Fibroblast of villous mesenchyme (primary cell): ENCODE measurements around the gene RAPGEF6. TPM values are rescaled to one million over a fixed set of nuclear protein-coding genes. Genes with fewer than 3 reads are reported as not detected.
A peak's percentile ranks its signal among the peaks of the same experiment; 100 is the strongest.

Source experiments
- DNase-seq: peaks from one replicate; pipeline ENCODE4 v3.0.0-alpha.2; 2010; ENCODE audit warnings: low read depth
- H3K4me3 ChIP-seq: 2 replicates; pipeline ENCODE4 v1.5.1; 2011; ENCODE audit warnings: low read depth, mild to moderate bottlenecking, low read length
- CTCF ChIP-seq: IDR thresholded peaks from 2 replicates; pipeline ENCODE4 v1.5.1; 2012; ENCODE audit warnings: low read depth, mild to moderate bottlenecking, low read length; ENCODE audit not compliant: insufficient read depth
- total RNA-seq: library from RNA; depleted of rRNA; stranded (reverse); fragments of >200 nt; gene quantifications from 2 replicates; pipeline ENCODE4 v1.2.3, GENCODE V29; 2012

The RAPGEF6 gene
- total RNA-seq, 1 donor = 21.6 TPM

- no peak overlapping the region for H3K4me3 ChIP-seq
- TF ChIP-seq CTCF = no peak
- DNase-seq = no peak
Observed at GRCh38 chr5:131550606-131551005, 84.4 kb downstream of the RAPGEF6 start.

DNA sequence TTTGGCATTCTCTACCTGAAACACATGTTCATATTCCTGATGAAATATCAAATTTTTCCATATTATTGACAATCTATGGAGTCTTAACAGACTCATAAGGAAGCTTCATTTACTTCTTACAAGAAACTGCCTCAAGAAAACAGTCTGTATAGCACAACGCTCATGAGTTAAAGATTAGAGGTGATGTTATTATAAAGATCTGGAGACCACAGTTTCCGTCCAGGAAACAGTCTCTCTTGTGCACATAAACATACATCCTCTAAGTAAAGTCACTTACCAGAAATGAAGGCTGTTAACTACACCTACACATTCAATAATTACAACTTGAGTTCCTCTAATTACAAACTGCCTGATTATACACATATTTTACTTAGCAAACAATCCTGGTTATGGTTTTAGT is 86.9 kb downstream of the RAPGEF6 start:
- H3K4me3 ChIP-seq = no peak overlapping the region
- no peak for DNase-seq
- TF ChIP-seq CTCF = no peak

DNA sequence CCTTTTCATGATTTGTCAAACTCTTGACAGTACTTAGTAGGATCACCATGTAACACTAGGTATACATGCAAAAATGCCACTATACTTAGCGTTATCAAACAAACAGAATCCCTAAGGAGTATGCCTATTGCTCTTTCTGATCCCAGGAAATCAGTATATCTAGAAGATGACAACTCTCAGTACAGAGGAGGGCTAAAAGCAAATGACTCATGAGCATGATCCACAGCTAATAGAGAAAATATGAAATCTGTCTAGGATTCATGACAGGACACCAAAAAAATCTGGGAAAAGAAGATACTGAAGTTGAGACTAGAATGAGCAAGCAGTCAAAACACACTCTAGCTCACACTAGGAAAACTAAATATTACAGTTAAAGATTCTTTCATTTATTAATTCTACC is 89.2 kb downstream of the RAPGEF6 start:
- peak; percentile 31 for DNase-seq
- no peak for TF ChIP-seq CTCF
- H3K4me3 ChIP-seq = no peak overlapping the region

GRCh38 chr5:131542723-131543122 is 92.3 kb downstream of the RAPGEF6 start:
- H3K4me3 ChIP-seq = no peak overlapping the region
- no peak for DNase-seq
- no peak for TF ChIP-seq CTCF

DNA sequence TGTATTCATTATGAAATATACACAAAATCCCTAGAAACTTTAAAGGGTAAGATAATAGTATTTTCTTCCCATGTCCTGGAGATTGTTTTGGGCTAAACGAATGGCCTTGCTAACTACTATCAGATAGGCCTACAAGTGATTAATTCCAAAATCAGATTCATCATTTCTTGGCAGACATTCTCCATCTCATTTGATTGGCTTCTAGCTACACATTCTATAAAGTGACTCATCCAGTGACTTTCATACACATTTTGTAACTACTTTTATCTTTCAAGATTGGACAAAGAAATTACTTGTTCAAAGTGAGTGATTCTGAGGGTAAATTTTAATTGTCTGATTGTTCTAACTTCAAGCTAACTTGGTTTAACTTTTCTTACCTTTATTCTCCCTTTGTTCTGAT is 93.3 kb downstream of the RAPGEF6 start:
- no peak for TF ChIP-seq CTCF
- no peak overlapping the region for H3K4me3 ChIP-seq
- no peak for DNase-seq

- TF ChIP-seq CTCF = no peak
- DNase-seq = no peak
- H3K4me3 ChIP-seq = no peak overlapping the region
Observed at GRCh38 chr5:131541071-131541470, 94.0 kb downstream of the RAPGEF6 start.

DNA sequence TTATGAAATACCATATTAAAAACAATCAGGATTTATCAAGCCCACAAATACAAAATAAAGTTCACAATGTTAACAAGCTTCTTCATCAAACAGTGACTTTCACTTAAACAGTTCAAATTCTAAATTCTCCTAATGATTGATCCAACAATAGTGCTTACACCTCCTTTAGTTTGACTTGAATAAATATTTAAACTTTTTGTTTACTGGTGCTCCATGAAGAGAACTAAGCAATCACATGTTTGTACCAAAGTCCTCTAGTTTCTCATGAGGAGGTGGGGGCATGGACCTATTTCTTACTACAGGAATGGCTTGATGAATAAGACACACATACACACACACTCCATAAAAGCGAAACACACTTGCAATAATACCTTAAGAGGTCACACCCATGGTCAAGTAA is 95.8 kb downstream of the RAPGEF6 start:
- TF ChIP-seq CTCF = no peak
- H3K4me3 ChIP-seq = no peak overlapping the region
- no peak for DNase-seq
